ENCODE measurements around the gene STARD4. TPM values are rescaled to one million over a fixed set of nuclear protein-coding genes. Genes with fewer than 3 reads are reported as not detected.

STARD4 gene
- total RNA-seq, 1 donor from 2014 or later, result 52.4 TPM

DNA sequence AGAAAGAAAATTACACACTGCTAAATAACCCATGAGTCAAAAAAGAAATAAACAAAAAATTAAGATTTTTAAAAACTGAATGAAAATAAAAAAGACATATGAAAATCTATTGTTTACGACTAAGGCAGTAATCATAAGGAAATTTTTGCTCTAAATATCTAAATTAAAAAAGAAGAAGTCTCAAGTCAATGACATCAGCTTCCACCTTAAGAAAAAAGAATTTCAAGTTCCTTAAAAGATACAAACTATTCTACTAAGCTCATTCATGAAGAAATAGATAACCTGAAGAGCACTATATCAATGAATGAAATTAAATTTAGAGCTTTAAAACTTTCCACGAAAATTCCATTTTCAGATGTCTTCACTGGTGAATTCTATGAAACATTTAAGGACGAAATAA lies 15.7 kb upstream of the STARD4 start:
- DNase-seq (ENCODE audit: low read depth in 2 of 2), result no peak

DNA sequence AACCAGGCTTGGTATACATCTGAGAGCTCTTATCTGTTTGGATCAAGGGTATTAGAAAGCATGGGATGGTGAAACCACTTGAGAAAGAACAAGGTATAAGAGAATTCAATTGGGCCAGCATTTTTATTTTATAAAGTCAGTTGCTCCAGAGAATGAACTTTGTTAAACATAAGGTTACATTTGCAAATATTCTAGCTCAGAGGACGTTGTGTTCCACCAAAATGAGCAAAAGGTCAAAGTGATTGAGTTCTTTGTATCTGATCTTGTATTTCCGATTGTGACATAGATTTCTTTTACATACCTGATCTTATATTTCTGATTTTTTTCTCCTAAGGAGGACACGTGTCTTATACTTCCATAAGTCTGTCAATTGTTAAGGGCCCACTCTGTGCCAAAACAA lies 8.6 kb upstream of the STARD4 start:
- DNase-seq (ENCODE audit: low read depth in 2 of 2), result no peak

DNA sequence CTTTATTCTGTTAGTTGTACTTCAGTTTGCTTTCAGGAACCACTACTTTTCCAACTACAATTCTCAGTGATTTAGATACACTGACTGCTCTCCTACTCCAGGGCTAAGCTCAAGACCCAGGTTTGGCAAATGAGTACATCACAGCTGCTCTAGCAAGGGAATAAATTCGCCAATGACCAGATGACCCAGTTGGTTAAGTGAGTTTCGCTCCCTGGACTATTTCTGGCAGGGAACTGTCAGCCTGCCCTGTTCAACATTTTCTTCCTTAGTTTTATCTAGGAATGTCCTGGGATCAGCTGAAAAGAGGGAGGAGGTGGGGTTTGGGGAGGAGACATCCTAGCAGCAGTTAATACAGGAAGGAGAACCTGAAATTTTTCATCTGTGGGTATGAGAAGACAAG lies 6.4 kb upstream of the STARD4 start:
- no peak for DNase-seq (ENCODE audit: low read depth in 2 of 2)

DNA sequence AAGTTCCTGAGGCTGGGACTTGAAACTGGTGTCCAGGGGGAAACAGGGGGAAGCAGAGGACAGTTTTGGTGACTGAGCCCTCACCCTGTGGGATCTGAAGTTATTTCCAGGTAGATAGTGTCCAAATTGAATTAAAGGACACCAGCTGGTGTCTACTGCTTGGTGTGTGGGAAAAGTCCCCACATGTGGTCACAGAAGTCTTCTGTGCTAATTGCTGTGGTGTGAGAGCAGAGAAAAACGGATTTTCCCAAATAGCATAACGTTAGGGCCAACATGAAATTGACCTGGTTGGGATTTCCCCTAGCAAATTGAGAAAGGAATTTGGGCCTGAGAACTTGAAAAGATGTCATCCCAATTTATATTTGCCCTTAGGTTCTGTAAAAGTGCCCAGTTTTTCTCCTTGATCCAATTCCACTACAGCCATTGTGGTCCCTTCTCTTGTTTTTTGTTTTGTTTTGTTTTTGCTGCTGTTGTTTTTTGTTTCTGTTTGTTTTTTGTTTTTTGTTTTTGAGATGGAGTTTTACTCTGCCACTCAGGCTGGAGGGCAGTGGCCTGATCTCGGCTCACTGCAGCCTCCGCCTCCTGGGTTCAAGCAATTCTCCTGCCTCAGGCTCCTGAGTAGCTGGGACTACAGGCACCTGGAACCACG lies 5.6 kb upstream of the STARD4 start:
- no peak for DNase-seq (ENCODE audit: low read depth in 2 of 2)

DNA sequence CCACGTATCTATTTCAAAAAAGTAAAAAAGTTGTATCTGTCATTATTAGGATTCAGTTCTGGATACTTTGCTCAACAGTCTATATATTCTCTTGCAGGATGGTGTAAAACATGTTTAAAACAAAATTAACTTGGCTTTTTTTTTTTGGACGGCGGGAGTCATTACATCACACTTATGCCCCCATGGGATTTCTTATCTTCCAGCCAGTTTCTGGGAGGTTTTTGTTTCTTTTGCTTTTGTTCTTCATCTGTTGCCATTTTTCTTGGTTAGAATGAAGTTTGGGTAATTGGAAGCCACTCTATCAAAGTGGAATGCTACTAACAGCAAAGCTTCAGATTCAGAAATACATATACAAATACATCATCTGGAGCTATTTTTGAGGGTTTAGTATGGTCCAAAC lies 1.8 kb upstream of the STARD4 start:
- DNase-seq (ENCODE audit: low read depth in 2 of 2), result no peak

DNA sequence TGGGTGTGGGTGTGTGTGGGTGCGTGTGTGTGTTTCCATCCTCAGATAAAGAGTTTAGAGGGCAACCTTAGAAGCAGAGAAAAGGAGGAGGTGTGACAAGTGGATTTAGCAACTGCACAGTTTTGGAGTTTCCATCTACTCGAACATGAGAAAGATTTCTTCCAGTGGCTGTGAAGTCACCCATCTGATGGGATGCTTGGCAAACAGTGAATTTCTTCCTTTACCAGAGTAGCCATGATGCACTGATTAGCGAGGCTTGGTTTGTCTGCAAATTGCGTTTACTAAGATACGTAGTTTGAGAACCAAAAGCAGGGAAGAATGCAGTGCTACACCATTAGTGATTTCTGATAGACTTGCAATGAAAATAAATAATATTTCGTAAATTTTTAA lies 791 bp upstream of the STARD4 start:
- DNase-seq (ENCODE audit: low read depth in 2 of 2), result no peak

DNA sequence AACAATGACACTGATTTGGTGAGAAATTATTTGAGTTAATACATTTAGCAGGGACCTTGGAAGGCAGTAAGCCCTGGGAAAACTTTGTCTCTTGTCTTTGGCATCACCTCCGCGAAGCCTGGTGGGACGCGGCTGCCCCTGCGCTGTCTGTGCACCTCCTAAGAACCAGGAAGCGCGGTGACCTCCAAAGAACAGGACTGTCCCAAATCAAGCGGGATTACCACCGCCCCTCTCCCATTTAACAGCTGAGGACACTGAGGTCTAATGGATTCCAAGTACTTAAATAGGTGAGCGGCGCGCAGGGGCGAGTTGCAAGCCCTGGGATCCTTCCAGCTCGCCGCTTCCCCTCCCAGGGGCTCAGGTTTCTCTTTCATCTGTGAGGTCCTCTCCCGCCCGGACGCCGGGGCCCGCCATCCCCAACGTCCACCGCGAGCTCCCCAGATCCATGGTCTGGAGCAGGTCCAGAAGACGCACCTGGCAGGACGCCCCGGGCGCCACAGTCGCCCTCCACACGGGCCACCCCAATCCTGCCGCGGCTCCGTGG lies 432 bp downstream of the STARD4 start:
- DNase-seq (ENCODE audit: low read depth in 2 of 2), result peak in 1 of 2 donors; percentile 49

DNA sequence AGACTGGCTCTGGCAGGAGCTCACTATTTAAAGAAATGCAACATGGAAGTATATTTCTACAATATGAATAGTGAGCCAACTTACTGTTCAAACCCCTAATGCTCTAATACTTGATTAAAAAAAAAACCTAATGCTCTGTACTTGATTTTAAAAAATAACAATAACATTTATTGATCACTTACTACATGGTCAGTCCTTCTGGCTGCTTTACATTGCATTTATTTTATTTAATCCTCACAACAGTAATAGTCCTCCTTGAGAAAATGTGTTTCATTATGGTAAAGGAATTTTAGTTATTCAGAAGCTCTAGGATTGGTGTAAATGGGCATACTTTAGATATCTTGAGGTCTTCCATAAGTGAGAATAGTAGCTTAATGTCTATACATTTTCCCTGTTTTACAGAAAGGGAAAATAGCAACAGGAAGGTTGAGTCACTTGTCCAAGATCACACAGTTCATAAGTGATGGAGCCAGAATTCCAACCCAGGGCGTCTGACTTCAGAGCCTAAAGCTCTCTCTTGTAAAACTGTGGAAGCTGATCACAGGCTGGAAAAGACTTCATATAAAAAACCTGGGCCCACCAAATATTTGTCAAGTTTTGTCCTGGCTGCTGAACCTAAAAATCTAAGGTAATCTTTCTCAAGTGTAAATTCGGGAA lies 1.0 kb downstream of the STARD4 start:
- peak in 1 of 2 donors; percentile 75 for DNase-seq (ENCODE audit: low read depth in 2 of 2)

DNA sequence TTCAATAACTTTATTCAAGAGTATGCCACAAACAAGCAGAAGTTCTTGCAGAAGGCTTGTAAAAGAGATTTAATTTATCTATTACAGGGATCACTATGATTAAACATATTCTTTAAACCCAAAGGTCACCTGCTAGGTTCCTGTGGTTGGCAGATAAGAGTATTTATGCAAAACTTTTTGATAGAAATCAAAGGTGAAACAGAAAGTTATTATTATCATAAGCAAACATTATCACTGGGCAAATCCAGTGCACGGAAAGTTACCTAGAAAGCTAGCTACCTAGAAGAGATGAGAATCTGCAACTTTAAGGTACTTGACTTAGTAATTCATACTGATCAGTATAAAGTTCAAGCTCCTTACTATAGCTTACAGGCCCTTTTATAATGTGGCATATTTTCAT lies 3.2 kb downstream of the STARD4 start:
- DNase-seq (ENCODE audit: low read depth in 2 of 2), result peak in 1 of 2 donors; percentile 19

DNA sequence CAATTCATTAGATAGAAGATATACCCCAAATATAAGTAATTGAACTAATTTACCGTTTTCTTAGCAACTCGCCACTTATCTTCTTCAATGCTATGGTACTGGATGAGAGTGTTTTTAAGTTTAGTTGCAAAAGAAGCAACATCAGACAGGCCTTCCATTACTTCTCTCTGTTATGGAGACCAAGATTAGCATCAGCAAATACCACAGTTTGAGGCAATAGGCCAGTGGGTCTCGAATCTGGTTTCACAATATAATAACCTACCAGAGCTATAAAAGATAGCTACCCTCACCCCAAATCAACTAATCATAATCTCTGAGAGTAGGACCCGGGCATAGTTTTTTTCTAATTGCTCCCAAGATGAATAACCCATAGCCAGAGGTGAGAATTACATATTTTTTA lies 5.1 kb downstream of the STARD4 start:
- no peak for DNase-seq (ENCODE audit: low read depth in 2 of 2)

DNA sequence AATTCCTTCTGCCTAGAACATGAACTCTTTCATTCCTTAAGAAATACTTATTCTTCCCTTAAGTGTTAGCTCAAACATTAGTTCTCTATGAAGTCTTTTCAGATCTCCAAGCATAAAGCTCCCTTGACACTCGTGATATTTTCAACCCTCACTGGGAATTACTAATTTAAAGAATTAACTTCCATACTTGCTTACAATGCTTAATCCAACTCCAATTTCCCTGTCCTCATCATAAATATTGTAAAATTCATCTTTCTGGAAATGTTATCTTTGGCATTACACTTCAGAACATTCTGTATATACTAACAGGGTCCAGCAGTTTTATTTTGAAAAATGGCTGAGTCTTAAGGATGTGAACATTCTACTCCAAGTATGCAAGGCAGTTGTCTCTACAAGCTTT lies 7.2 kb downstream of the STARD4 start:
- no peak for DNase-seq (ENCODE audit: low read depth in 2 of 2)

DNA sequence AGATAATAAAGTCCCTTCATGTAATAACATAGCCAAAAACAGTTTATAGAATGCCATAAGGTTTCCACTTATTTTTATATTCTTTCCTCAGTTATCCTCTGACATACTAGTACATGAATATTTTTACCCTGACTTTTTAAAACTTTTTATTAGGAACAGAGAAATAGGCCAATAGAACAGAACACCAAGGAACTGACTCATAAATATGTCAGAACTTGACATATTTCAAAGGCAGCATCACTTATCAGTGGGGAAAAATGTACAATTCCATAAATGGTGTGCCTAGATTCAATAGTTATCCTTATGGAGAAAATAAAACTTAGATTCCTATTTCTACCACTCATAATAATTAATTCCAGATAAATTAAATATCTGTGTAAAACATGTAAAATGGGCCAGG lies 9.4 kb downstream of the STARD4 start:
- no peak for DNase-seq (ENCODE audit: low read depth in 2 of 2)

DNA sequence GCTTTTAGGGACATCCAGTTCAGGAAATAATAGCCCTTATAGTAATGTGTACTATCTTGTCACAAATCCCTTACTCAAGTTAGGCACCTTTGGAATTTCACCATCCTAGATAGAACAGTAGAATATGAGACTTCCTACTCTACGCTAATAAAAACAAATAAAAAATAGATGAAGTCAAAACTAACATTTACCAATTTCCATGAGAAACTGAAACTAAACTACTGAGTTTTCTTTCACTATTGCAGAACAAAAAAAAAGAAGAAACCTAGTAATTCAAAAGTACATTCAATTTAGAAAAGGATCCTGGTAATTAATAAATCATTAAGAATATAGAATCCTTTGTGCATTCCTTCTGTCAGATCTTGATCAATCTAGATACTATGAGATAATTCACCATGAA lies 14.0 kb downstream of the STARD4 start:
- DNase-seq (ENCODE audit: low read depth in 2 of 2), result no peak

DNA sequence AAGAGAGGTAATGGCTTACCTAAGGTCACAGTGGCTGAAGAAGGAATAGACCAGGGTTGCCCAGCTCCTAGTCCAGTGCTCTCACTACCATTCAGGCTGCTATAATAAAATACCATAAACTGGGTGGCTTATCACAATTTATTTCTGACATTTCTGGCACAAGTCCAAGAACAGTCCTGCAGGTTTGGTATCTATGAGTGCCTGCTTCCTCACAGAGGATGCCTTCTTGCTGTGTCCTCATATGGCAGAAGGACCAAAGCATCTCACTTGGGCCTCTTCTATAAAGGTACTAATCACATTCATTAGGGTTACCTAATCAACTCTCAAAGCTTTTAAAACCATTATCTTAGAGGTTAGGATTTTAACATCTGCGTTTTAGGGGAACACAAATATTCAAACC lies 17.2 kb downstream of the STARD4 start:
- peak in 1 of 2 donors; percentile 17 for DNase-seq (ENCODE audit: low read depth in 2 of 2)

DNA sequence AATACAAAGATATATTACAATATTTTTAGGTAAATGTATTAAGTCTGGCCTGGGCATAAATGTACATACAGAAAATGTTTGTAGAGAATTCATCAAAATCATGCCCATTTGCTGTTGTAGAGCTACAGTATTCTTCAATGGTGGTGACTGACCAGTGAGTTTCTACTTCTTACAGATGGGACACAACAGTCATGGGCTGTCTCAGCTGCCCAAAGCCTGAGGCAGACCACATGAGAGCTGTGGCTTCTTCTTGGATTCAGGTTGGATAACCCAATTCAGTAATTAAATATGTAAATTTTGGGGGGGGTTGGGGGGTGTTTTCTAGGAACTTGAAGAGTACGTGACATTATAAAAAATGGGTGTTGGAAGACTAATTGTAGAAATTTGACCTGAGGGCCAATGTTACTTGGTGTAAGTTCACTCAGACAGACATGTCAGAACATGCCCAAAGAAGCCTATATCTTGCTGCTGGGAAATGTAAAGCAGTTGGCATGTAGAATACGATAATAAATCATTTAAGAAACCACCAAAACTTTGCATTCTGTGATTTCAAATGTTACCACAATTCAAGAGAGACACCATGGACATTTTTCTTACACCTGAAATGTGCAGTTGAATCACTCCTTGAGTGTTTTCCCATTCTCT lies 17.9 kb downstream of the STARD4 start:
- peak in 1 of 2 donors; percentile 20 for DNase-seq (ENCODE audit: low read depth in 2 of 2)

DNA sequence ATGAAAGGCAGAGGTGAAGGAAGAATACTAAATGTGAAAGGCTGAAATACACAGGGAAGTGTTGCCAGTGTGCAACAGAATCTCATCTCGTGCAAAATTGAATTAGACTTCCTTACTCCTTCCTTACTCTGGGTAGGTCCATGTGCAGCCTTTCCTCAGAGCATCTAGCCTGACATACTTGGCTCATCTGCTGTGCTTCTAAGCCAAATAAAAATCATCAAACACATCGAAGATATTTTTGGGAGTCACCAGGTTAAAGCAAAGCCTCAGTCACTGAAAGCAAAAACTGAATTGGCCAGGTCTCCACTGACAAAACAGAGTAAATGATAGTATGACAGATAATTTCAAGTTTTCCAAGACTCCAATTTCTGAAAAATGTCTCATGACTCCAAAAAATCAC lies 19.3 kb downstream of the STARD4 start:
- no peak for DNase-seq (ENCODE audit: low read depth in 2 of 2)

DNA sequence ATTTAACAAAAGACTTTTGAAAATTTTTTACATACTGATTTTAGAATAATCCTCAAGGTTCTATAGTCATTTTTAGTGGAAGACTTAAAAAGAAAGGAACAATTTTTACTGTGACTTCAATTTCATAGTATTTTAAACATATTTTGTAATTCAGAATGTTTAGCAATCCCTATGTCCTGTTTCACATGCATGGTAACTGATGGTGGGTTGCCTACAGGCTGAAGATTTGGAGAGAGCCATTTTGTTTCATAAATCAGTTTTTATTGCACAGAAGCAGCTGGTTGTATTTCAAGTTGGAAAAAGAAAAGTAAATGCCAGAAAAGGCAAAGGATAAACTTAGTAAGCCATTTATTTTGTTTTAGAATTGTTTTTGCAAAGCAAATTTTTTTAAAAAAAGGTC lies 24.0 kb downstream of the STARD4 start:
- no peak for DNase-seq (ENCODE audit: low read depth in 2 of 2)

DNA sequence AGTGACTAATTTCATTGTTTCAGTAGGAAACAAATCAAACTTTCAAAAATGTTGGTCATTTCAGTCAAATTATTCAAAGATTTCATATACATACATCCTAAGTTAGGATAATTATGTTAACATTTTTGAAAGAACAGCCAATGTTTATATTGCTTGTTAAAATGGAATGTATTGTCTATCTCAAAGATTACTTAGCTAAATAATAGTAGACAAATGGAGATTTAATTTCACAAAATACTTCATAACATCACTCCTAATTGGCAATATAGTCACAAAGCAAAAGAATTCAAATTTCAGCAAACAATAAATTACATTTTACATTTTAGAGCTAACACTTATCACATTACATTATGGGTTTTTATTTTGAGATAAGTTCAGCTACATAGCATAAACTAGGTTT lies 25.4 kb downstream of the STARD4 start:
- no peak for DNase-seq (ENCODE audit: low read depth in 2 of 2)

DNA sequence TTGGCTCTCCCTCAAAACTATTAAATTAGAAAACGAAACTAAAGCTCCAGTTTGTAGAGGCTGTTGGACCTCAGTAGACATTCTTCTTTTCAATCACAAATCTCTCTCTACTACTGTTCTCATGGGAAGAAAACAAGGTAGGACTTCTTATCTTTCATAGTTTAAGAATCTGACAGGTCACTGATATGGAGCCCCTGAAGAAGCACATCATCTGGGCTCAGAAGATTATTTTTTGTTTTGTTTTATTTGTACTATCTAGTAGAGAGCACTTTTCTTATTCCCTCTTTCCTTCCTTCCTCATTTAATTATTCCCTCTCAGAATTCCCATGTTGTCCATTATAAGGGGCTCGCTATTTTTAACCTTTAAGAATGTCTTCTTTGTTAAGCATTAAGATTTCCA lies 26.3 kb downstream of the STARD4 start:
- no peak for DNase-seq (ENCODE audit: low read depth in 2 of 2)

DNA sequence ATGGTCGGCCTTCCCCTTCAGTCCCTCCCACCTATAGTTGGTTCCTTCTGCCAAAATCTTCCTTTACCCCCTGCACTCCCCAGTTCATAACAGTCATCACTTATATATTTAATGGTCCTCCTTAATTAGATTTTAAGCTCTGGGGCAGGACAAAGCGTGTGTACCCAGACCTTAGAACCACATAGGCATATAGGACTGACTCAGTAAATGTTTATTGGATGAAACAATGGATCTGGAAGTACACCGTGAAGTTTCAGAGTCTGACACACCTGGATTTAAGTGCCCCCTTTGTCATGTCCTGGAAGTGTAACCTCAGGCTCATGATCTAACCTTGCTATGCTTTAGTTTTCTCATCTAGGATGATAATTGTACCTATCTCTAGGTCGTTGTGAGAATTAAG lies 32.0 kb downstream of the STARD4 start:
- DNase-seq (ENCODE audit: low read depth in 2 of 2), result no peak

DNA sequence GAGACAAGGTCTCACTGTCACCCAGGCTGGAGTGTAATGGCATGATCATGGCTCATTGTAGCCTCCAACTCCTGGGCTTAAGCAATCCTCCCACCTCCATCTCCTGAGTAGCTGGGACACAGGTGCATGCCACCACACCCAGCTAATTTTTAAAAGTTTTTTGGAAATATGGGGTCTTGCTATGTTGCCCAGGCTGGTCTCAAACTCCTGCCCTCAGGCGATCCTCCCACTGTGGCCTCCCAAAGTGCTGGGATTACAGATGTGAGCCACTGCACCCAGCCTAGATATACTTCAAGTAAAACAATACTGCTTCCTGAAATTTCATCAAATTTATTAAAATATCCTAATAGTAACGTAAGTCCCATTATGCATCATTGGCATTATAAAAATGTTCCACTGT lies 33.4 kb downstream of the STARD4 start:
- no peak for DNase-seq (ENCODE audit: low read depth in 2 of 2)

DNA sequence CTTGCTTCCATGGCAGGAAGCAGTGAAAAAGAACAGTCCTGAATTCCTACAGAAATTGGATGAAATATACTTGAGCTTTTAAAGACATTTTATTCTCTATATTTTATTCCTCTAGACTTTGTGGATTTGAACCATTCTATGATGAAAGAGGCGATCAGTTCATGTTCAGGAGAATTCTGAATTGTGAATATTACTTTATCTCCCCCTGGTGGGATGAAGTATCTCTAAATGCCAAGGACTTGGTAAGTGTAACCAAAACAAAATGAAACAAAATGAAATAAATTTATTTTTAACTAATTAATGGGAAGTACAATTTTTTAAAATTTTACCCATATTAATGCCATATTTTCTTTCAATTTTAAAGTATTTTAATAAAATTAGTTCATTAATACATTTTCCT lies 34.1 kb downstream of the STARD4 start:
- DNase-seq (ENCODE audit: low read depth in 2 of 2), result no peak

DNA sequence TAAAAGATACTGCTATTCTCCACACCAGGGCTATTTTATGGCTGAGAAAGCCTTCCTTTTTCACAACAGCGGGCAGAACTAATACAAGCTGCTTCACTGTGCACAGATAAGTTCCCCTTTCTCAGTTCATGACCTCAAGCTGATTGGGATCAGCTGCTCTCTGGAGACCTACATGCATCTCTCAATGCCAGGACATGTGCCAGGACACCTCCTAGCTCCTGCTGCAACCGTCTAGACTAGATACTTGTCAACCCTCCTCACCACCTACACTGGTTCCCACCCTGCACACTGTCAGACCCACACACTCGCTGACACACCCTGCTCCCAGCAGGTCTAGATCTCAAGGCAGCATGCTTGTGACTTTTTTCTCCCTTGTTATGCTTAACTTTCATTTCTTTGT lies 39.8 kb downstream of the STARD4 start:
- DNase-seq (ENCODE audit: low read depth in 2 of 2), result no peak
